Testis (tissue), 2 donors: Measurements from ENCODE around the gene OPA1.

Source experiments
- CTCF ChIP-seq, 3 experiments: fragments of 450-650 bp in 2 of 3; fragments of 200-600 bp in 1 of 3; sonication (generic) in 1 of 3; IDR thresholded peaks; one replicate each; pipeline ENCODE4 v1.5.1; 2016 to 2019; ENCODE audit warnings: antibody characterized with exemption in 3 of 3, mild to moderate bottlenecking in 2 of 3, moderate library complexity in 1 of 3
- POLR2A ChIP-seq: fragments of 450-650 bp; IDR thresholded peaks from one replicate; pipeline ENCODE4 v1.6.1; 2017; ENCODE audit warnings: antibody characterized with exemption, mild to moderate bottlenecking, moderate library complexity

- TF ChIP-seq CTCF (IDR thresholded peaks at IDR 0.05) (no peak), POLR2A (no peak)
These were observed 32.9 kb upstream of the OPA1 start for GRCh38 chr3:193560091-193560490.
